Endodermal cell (in vitro differentiated cells): Measurements from ENCODE around the gene GDF2. TPM values are rescaled to one million over a fixed set of nuclear protein-coding genes. Genes with fewer than 3 reads are reported as not detected.

Source experiments
- DNase-seq: peaks from one replicate; pipeline ENCODE4 v3.0.0-alpha.2; 2017
- H3K27ac ChIP-seq: 2 replicates; pipeline ENCODE4 v1.5.1; 2013; ENCODE audit warnings: mild to moderate bottlenecking, low read depth, low read length, moderate library complexity
- H3K27me3 ChIP-seq: 2 replicates; pipeline ENCODE4 v1.6.1; 2013; ENCODE audit warnings: mild to moderate bottlenecking, low read length, moderate library complexity; ENCODE audit not compliant: insufficient read depth, control insufficient read depth, poor library complexity, severe bottlenecking
- H3K36me3 ChIP-seq: 2 replicates; pipeline ENCODE4 v1.7.0; 2013; ENCODE audit warnings: mild to moderate bottlenecking, low read length, moderate library complexity; ENCODE audit not compliant: control insufficient read depth, insufficient read depth
- H3K4me1 ChIP-seq: one replicate; pipeline ENCODE4 v1.7.0; 2013; ENCODE audit warnings: low read length; ENCODE audit not compliant: control insufficient read depth, insufficient read depth
- H3K4me3 ChIP-seq: 2 replicates; pipeline ENCODE4 v1.5.1; 2013; ENCODE audit warnings: mild to moderate bottlenecking, low read length, moderate library complexity
- H3K9ac ChIP-seq: 2 replicates; pipeline ENCODE4 v1.6.1; 2013; ENCODE audit warnings: mild to moderate bottlenecking, low read length, moderate library complexity; ENCODE audit not compliant: poor library complexity, severe bottlenecking; ENCODE audit errors: extremely low read depth
- H3K9me3 ChIP-seq: 2 replicates; pipeline ENCODE4 v1.6.1; 2013; ENCODE audit warnings: mild to moderate bottlenecking, low read length, moderate library complexity; ENCODE audit not compliant: control insufficient read depth
- H3K27ac Mint-ChIP-seq: 2 replicates; pipeline ENCODE4 v1.8.0; 2020; ENCODE audit warnings: mixed read lengths
- H3K27me3 Mint-ChIP-seq: 2 replicates; pipeline ENCODE4 v1.8.0; 2021; ENCODE audit warnings: mild to moderate bottlenecking, mixed read lengths; ENCODE audit not compliant: insufficient read depth
- H3K36me3 Mint-ChIP-seq: 2 replicates; pipeline ENCODE4 v1.8.0; 2020; ENCODE audit warnings: low read depth, mixed read lengths
- H3K4me1 Mint-ChIP-seq: 2 replicates; pipeline ENCODE4 v1.8.0; 2020; ENCODE audit warnings: mixed read lengths
- H3K4me3 Mint-ChIP-seq: 2 replicates; pipeline ENCODE4 v1.8.0; 2020; ENCODE audit warnings: mild to moderate bottlenecking, moderate library complexity, mixed read lengths
- H3K9me3 Mint-ChIP-seq: 2 replicates; pipeline ENCODE4 v1.8.0; 2020; ENCODE audit warnings: mild to moderate bottlenecking, mixed read lengths
- WGBS, 2 experiments: methylation state at CpG; one replicate each; pipeline versions ENCODE4 v1.1.5 to v1.1.7; 2013; ENCODE audit warnings: missing lambda C conversion rate in 2 of 2, mixed read lengths in 1 of 2; ENCODE audit not compliant: insufficient coverage in 1 of 2, insufficient read length in 1 of 2; 5-methylcytosine and 5-hydroxymethylcytosine counted together
- total RNA-seq, 2 donors: library from RNA; stranded (reverse); fragmentation: NEBNext Ultra II Directional in 1 of 2; extraction: Animal tissue kit (Norgen Biotek cat#: 25700) in 1 of 2; gene quantifications; 2 replicates in 1 of 2; 3 replicates in 1 of 2; pipeline ENCODE4 v1.2.1, GENCODE V29; 2021
- TF ChIP-seq, protein P1 (sequence below): fragments of 200-600 bp; sonication (generic); conservative IDR thresholded peaks from 2 replicates; pipeline ENCODE4 v1.5.0; 2021; ENCODE audit warnings: antibody characterized with exemption, mild to moderate bottlenecking

GDF2 gene
- total RNA-seq, 2 donors from 2014 or later: not detected

DNA sequence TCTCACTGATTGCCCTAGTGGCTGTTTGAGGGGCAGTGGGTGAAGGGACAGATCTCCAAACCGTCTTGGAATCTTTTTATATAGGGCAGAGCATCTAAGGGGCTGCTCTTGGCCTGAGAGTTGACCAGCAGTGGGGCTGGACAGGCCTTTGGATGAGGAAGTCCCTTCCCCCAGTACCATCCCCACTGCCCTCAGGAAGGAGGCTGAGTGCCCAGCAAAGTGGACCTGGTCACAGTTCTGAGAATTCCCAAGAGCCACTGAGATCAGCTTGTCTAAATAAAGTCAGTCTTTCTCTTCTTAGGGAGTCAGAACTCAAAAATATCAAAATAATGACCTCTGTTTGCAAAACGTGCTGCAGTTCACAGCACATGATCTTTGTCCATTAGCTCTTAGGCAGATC is 16.7 kb upstream of the GDF2 start:
- H3K36me3 Mint-ChIP-seq: no peaks in the 10 kb centered on the region
- H3K4me3 Mint-ChIP-seq: no peak overlapping the region
- H3K9me3 ChIP-seq: no peaks in the 10 kb centered on the region
- H3K9ac ChIP-seq: no peak overlapping the region
- no peaks in the 10 kb centered on the region for H3K4me1 Mint-ChIP-seq
- H3K4me3 ChIP-seq: no peak overlapping the region
- no peaks in the 10 kb centered on the region for H3K4me1 ChIP-seq
- 71 to 88% methylated on average over 1 to 2 of the region's 2 CpGs for WGBS, 2 experiments
- no peak for DNase-seq
- TF ChIP-seq, protein P1, sequence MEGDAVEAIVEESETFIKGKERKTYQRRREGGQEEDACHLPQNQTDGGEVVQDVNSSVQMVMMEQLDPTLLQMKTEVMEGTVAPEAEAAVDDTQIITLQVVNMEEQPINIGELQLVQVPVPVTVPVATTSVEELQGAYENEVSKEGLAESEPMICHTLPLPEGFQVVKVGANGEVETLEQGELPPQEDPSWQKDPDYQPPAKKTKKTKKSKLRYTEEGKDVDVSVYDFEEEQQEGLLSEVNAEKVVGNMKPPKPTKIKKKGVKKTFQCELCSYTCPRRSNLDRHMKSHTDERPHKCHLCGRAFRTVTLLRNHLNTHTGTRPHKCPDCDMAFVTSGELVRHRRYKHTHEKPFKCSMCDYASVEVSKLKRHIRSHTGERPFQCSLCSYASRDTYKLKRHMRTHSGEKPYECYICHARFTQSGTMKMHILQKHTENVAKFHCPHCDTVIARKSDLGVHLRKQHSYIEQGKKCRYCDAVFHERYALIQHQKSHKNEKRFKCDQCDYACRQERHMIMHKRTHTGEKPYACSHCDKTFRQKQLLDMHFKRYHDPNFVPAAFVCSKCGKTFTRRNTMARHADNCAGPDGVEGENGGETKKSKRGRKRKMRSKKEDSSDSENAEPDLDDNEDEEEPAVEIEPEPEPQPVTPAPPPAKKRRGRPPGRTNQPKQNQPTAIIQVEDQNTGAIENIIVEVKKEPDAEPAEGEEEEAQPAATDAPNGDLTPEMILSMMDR: no peak
- H3K27ac ChIP-seq: no peak overlapping the region
- no peaks in the 10 kb centered on the region for H3K36me3 ChIP-seq
- peaks cover 48% of the 10 kb centered on the region for H3K27me3 Mint-ChIP-seq
- H3K27ac Mint-ChIP-seq: no peak overlapping the region
- no peaks in the 10 kb centered on the region for H3K9me3 Mint-ChIP-seq
- peaks cover 41% of the 10 kb centered on the region for H3K27me3 ChIP-seq

DNA sequence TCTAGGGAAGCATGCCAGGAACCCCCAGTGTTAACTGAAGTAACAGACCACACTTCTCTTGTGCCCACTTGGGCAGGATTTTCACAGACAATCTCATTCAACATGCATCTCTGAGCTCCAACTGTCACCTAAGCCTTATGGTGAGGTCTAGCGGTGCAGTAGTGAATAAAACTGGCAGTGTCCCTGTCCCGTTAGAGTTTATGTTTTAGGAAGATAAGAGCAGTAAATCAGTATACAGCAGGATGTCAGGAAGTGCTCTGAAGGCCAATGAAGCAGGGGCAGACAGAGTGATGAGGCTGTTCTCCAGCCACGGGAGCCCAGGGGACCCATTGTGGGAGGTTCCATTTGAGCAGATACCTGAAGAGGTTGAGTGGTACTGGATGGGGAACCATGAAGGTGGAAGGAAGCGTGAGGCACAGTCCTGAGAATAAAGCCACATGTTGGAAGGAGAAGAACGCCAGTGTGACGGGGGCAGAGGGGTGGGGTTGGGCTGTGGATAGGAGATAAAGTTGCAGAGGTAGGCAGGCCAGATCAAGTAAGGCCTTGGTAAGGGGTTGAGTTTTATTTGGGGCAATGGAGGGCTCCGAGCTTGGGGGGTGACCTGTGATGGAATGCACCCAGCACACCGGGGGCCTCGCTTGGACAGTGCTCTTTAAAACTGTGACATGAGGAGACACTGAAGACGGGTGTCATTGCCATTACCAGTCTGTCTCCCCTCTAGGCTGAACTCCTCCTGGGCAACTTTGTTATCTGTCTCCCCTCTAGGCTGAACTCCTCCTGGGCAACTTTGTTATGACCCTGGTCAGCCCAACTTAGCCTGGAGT is 15.7 kb upstream of the GDF2 start:
- no peak overlapping the region for H3K27ac ChIP-seq
- Mint-ChIP-seq H3K36me3 (no peaks in the 10 kb centered on the region), H3K4me1 (no peaks in the 10 kb centered on the region), H3K4me3 (no peak overlapping the region), H3K27me3 (peaks cover 41% of the 10 kb centered on the region), H3K9me3 (no peaks in the 10 kb centered on the region), H3K27ac (no peak overlapping the region)
- H3K4me1 ChIP-seq: no peaks in the 10 kb centered on the region
- peaks cover 30% of the 10 kb centered on the region for H3K27me3 ChIP-seq
- no peak for DNase-seq
- no peaks in the 10 kb centered on the region for H3K36me3 ChIP-seq
- 89 to 91% methylated on average over 4 to 10 of the region's 10 CpGs for WGBS, 2 experiments
- no peak overlapping the region for H3K4me3 ChIP-seq
- H3K9me3 ChIP-seq: no peaks in the 10 kb centered on the region
- H3K9ac ChIP-seq: no peak overlapping the region
- TF ChIP-seq, protein P1: no peak

DNA sequence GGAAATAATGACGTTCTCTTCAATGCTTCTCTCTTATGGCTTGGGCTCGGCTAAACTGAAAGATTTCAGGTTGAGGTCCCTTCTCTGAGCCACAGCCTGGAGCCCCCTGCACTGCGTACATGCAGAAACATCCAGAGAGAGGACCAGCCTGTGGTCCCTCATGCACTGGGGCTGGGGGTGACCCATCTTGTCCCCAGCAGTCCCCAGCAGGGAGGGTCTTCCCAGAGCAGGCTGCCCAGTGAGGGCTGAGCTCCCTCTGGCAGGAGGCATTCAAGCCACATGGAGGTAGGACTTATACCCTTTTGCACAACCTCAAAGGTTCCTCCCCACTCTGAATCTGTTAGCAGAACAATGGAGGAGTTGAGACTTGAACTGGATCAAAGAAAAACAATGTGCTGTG is 14.9 kb upstream of the GDF2 start:
- Mint-ChIP-seq H3K4me1 (no peaks in the 10 kb centered on the region), H3K9me3 (no peaks in the 10 kb centered on the region), H3K27ac (no peak overlapping the region), H3K4me3 (no peak overlapping the region), H3K36me3 (no peaks in the 10 kb centered on the region), H3K27me3 (peaks cover 35% of the 10 kb centered on the region)
- 86 to 100% methylated on average over 3 of the region's 3 CpGs for WGBS, 2 experiments
- H3K27ac ChIP-seq: no peak overlapping the region
- H3K9me3 ChIP-seq: no peaks in the 10 kb centered on the region
- H3K27me3 ChIP-seq: peaks cover 23% of the 10 kb centered on the region
- no peak overlapping the region for H3K4me3 ChIP-seq
- no peak for DNase-seq
- no peak overlapping the region for H3K9ac ChIP-seq
- no peaks in the 10 kb centered on the region for H3K4me1 ChIP-seq
- TF ChIP-seq, protein P1: no peak
- H3K36me3 ChIP-seq: no peaks in the 10 kb centered on the region
